ENCODE data around the gene PHF1. TPM values are rescaled to one million over a fixed set of nuclear protein-coding genes. Genes with fewer than 3 reads are reported as not detected.

Gene PHF1
- total and polyA plus RNA-seq, 2 of the 4 experiments (the other 2 are of a cell fraction) = 9.0 to 47.2 TPM

GRCh38 chr6:33454009-33454946 is 43.5 kb downstream of the PHF1 start, which contains the start of gene ZBTB9 (continued):
- TF ChIP-seq SMC3 (IDR thresholded peaks at IDR 0.05; ENCODE audit: low read depth, low read length) (0 out of 2 replicates have a peak, but pooled peaks have one; percentile 4), MAZ (IDR thresholded peaks at IDR 0.05; ENCODE audit: borderline replicate concordance, low read depth, low read length) (peak; percentile 12; the same call in 1 of the 2 replicates), CHD1 (IDR thresholded peaks at IDR 0.05; ENCODE audit: low read depth, low read length) (no peak)

GRCh38 chr6:33455051-33455450 is 44.2 kb downstream of the PHF1 start:
- Histone ChIP-seq H4K20me1 (ENCODE audit: insufficient read depth, low read length) (no peaks in the 10 kb centered on the region), H4K8ac (ENCODE audit: low read depth in 2 of 2, low read length in 2 of 2) (peak overlapping the region in 1 of 2 experiments; percentile 24; a peak in 2 of 4 replicates), H3K4me1 (ENCODE audit: control insufficient read depth, insufficient read depth, low read length) (peaks cover 4% of the 10 kb centered on the region), H3K23ac (ENCODE audit: low read depth, low read length) (peak overlapping the region; percentile 78; the same call in 1 of the 2 replicates), H3K18ac (ENCODE audit: low read depth, low read length) (no peak overlapping the region), H3K27ac (ENCODE audit: insufficient read depth, low read length) (no peak overlapping the region; the same call in 1 of the 2 replicates), H2AK5ac (ENCODE audit: low read depth, low read length) (no peak overlapping the region), H2BK20ac (ENCODE audit: low read depth, low read length) (no peak overlapping the region), H3K4ac (ENCODE audit: low read depth, low read length) (peak overlapping the region; percentile 71; the same call in 1 of the 2 replicates), H2BK120ac (ENCODE audit: low read depth, low read length) (no peak overlapping the region), H3K56ac (ENCODE audit: extremely low read depth, insufficient read depth, low read length) (no peak overlapping the region), H3K14ac (replicated peaks; ENCODE audit: low read depth, low read length) (no peak overlapping the region; the same call in 1 of the 2 replicates), H2AFZ (replicated peaks; ENCODE audit: low read length, poor library complexity) (peak overlapping the region; percentile 96), H3K9me3 (ENCODE audit: control insufficient read depth, insufficient read depth, low read length) (no peaks in the 10 kb centered on the region), H4K91ac (ENCODE audit: insufficient read depth, low read depth, low read length) (no peak overlapping the region), H2BK5ac (ENCODE audit: low read depth, low read length, poor library complexity, severe bottlenecking) (no peak overlapping the region), H2AK9ac (replicated peaks; ENCODE audit: low read depth, low read length, poor library complexity) (peak overlapping the region; percentile 97), H3K27me3 (ENCODE audit: control insufficient read depth, insufficient read depth, low read length) (no peaks in the 10 kb centered on the region), H3K79me1 (ENCODE audit: low read depth in 1 of 2, low read length in 2 of 2) (peaks cover 26 to 40% of the 10 kb centered on the region in 2 experiments; a peak in 3 of 4 replicates), H3K4me2 (ENCODE audit: low read depth, low read length) (peak overlapping the region; percentile 94), H3K9ac (ENCODE audit: low read depth, low read length) (peak overlapping the region; percentile 75), H2BK15ac (ENCODE audit: low read depth, low read length) (no peak overlapping the region), H4K5ac (ENCODE audit: low read depth, low read length) (no peak overlapping the region), H3K4me3 (ENCODE audit: insufficient read depth, low read depth, low read length) (peak overlapping the region; percentile 73), H3K36me3 (ENCODE audit: control insufficient read depth, insufficient read depth, low read length) (peaks cover 10% of the 10 kb centered on the region; the same call in 1 of the 2 replicates), H3K9me1 (ENCODE audit: insufficient read depth, low read length) (peaks cover 3% of the 10 kb centered on the region; the same call in 1 of the 2 replicates)
- CTCF ChIA-PET = no interaction called here
- TF ChIP-seq USF2 (IDR thresholded peaks at IDR 0.05; ENCODE audit: low read depth, low read length) (no peak), CEBPB (IDR thresholded peaks at IDR 0.05; ENCODE audit: low read depth, low read length) (no peak), MAZ (IDR thresholded peaks at IDR 0.05; ENCODE audit: borderline replicate concordance, low read depth, low read length) (no peak), RAD21 (IDR thresholded peaks at IDR 0.05; ENCODE audit: low read length) (no peak)
- intact Hi-C loops (cut with micrococcal nuclease) (loop anchor here (10.0 kb wide), 1 partner anchor 220 kb away; no protein-coding TSS in a partner anchor), dilution Hi-C loops (cut with HindIII; ENCODE audit: low sequenced_read_pairs, unreplicated experiment) (no loop called here), in situ Hi-C loops (cut with MboI; ENCODE audit: low sequenced_read_pairs) (loop anchor here (10.0 kb wide), 1 partner anchor 250 kb away; no protein-coding TSS in a partner anchor)
- DNase-seq (no peak), ATAC-seq (ENCODE audit: low read depth) (no peak)
- WGBS, 2 experiments (ENCODE audit: extremely low coverage in 2 of 2, insufficient read length in 1 of 2) = 43% methylated on average over 6 of the region's 16 CpGs; no CpG with 5 or more reads in 1 of the 2 experiments
- POLR2A ChIA-PET (ENCODE audit: unreplicated experiment) = no interaction called here
- no TSS peak for BruUV-seq (replicated peaks)
